SK-N-MC (cell line): ENCODE measurements around the gene TUBA1A.

ENCODE experiments used
- EZH2 ChIP-seq: fragments of 200-600 bp; sonication (generic); IDR thresholded peaks from one replicate; pipeline ENCODE4 v1.6.1; 2017; ENCODE audit warnings: antibody characterized with exemption
- FOXP2 ChIP-seq: optimal IDR thresholded peaks from 2 replicates; pipeline ENCODE3; 2011; ENCODE audit warnings: mild to moderate bottlenecking, moderate library complexity; ENCODE audit not compliant: insufficient read depth; ENCODE audit errors: extremely low read length, control extremely low read depth
- POLR2AphosphoS5 ChIP-seq: IDR thresholded peaks from 2 replicates; pipeline ENCODE4 v1.6.1; 2012; ENCODE audit warnings: mild to moderate bottlenecking, low read depth, low read length, borderline replicate concordance

DNA sequence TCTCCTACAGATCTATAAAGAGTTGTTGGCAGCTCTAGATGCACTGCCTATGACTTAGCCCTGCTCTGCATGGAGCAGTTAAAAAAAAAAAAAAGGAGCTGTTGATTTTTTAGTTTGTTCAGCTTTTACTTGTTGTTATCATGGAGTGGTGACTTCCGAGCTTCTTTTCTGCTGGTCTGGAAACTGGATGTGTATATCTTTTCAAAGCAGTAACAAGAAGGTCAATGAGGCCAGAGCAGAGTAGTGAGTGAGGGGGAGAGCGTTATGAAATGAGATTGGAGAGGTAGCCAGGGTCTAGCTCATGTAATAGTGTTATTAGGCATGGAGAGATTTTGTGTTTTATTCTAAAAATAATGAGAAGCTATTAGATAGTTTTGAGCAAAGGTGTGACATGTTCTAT is 44.5 kb downstream of the TUBA1A start:
- TF ChIP-seq EZH2 (no peak), POLR2AphosphoS5 (no peak), FOXP2 (no peak)
